Limb (tissue), 2 donors: ENCODE results near the gene TM4SF18.
"Not testable (repeated sequence)": the region's sequence is repeated elsewhere in the genome, so short reads cannot be mapped to it uniquely, and the experiment has no call there.

ENCODE experiments used
- DNase-seq, 2 donors: peaks; one replicate each; pipeline ENCODE4 v3.0.0-alpha.2; 2016; ENCODE audit errors: extremely low spot score in 2 of 2

Gene TM4SF18

GRCh38 chr3:149368674-149369497 lies 35.5 kb upstream of the TM4SF18 start:
- no peak for DNase-seq

GRCh38 chr3:149368201-149368673 lies 34.8 kb upstream of the TM4SF18 start:
- no peak for DNase-seq

GRCh38 chr3:149366941-149367840 lies 33.8 kb upstream of the TM4SF18 start:
- no peak for DNase-seq

GRCh38 chr3:149366031-149366430 lies 32.6 kb upstream of the TM4SF18 start:
- no peak for DNase-seq

GRCh38 chr3:149364624-149365023 lies 31.2 kb upstream of the TM4SF18 start:
- DNase-seq: no peak

- DNase-seq: no peak
Observed at GRCh38 chr3:149363053-149363452, 29.6 kb upstream of the TM4SF18 start.

- no peak for DNase-seq
Observed at GRCh38 chr3:149362366-149362765, 28.9 kb upstream of the TM4SF18 start.

GRCh38 chr3:149356630-149357029 lies 23.2 kb upstream of the TM4SF18 start:
- DNase-seq: no peak

- no peak for DNase-seq
Observed at GRCh38 chr3:149356044-149356592, 22.7 kb upstream of the TM4SF18 start.

- no peak for DNase-seq
Observed at GRCh38 chr3:149353581-149354184, 20.2 kb upstream of the TM4SF18 start.

- no peak for DNase-seq
Observed at GRCh38 chr3:149352556-149352955, 19.1 kb upstream of the TM4SF18 start.

GRCh38 chr3:149343951-149344350 lies 10.5 kb upstream of the TM4SF18 start:
- DNase-seq: no peak

- DNase-seq: no peak
Observed at GRCh38 chr3:149342413-149343380, 9.3 kb upstream of the TM4SF18 start.

GRCh38 chr3:149340310-149340933 lies 7.0 kb upstream of the TM4SF18 start:
- DNase-seq: no peak

GRCh38 chr3:149339931-149340309 lies 6.5 kb upstream of the TM4SF18 start:
- DNase-seq: peak; percentile 41 to 47

GRCh38 chr3:149337486-149337885 lies 4.0 kb upstream of the TM4SF18 start:
- DNase-seq: not testable (repeated sequence)

GRCh38 chr3:149336925-149337324 lies 3.5 kb upstream of the TM4SF18 start:
- DNase-seq: no peak

GRCh38 chr3:149332771-149333170 lies 665 bp downstream of the TM4SF18 start:
- DNase-seq: no peak

GRCh38 chr3:149332227-149332765 lies 1.1 kb downstream of the TM4SF18 start:
- no peak for DNase-seq

GRCh38 chr3:149331396-149331795 lies 2.0 kb downstream of the TM4SF18 start:
- DNase-seq: no peak
